ENCODE measurements around the gene RBMY1J.
"Not testable (repeated sequence)": the region's sequence is repeated elsewhere in the genome, so short reads cannot be mapped to it uniquely, and the experiment has no call there.

RBMY1J gene

DNA sequence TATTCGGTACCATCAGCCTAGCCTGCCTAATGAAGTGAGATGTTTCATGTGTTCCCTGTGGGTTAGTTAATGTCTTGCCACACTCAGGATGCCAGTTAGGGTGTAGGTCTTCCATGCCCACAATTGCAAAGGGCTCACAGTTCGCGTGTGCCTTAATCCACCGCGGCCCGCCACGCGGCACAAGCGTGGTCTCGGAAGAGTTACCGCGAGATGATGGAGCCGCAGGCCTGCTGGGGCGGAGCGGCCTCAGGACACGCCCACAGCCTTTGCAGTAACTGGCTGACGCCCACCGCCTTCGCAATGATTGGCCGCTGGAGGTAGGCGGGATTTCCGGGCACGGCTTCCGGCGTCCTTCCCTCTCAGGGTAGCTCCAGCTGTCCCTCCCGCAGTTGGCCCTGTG is at the start of gene RBMY1J:
TSS of gene RBMY1J (plus strand) at position 301 of the 400 bp plus-strand sequence. CDS start 2,038 bp downstream, outside the sequence.
- not testable (repeated sequence) for DNase-seq

DNA sequence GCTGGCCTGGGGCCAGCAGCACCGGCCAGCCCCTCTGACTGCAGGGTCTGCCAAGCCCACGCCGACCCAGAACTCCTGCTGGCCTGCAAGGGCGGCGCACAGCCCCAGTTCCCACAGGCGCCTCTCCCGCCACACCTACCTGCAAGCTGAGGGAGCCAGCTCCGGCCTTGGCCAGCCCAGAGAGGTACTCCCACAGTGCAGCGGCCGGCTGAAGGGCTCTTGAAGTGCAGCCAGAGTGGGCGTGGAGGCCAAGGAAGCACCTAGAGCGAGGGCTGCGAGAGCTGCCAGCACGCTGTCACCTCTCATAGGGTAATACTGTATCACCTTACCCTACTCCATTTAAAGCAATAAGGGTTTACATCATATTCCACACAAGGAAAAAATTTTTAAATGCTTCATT is 35.8 kb upstream of the RBMY1J start:
- no peak for DNase-seq

GRCh38 chrY:22370623-22371022 is 32.6 kb upstream of the RBMY1J start:
- DNase-seq, result no peak

GRCh38 chrY:22373494-22373893 is 29.7 kb upstream of the RBMY1J start:
- DNase-seq, result no peak

DNA sequence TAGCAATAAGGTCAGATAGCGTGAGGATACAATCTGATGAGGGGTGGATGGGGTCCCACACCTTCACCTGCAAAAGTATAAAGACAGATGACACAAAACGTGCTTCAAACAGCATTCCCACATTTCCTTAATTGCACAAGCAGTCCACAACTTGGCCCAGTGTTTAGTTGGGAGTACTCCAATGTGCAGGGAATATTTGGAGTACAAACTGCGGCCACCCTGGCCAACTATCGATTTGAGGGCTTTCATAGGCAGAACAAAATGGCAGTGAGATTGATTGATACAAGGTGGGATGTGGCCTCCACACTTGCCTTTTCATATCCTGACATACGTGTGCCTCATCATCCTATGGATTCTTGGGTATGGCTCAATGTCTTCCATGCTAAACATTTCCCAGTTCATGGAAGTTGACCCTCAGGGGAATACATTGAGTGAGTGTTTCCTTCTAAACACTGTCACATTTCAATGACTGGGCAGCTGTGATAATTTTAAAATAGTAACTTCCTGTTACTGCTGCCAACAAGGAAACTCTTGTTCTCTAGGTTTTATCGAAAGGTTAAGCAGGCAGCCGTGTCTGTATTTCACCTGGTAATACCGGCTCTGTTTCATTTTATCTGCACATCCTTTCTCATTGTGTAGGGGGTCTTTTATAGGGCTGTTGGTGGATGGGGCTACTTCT is 41.6 kb downstream of the RBMY1J start:
- DNase-seq, result not testable (repeated sequence)

- not testable (repeated sequence) for DNase-seq
These were observed 52.3 kb downstream of the RBMY1J start for GRCh38 chrY:22455522-22455921.

DNA sequence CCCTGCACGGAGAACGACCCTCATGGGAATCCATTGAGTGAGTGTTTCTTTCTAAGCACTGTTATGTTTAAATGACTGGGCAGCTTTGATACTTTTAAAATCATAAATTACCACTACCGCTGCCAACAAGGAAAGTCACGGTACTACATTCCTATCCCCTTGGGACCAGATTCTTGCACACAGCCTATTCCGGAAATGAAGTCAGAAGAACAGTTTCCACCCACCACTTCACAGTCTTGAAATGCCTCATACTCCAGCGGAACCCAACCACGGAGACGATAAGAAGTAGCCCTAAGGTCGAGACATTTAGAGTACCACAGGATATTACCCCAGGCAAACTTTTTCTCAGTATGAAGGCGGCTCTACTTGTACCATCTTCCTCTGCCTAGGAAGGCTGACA is 58.8 kb downstream of the RBMY1J start:
- not testable (repeated sequence) for DNase-seq

Data from CD4-positive, alpha-beta T cell treated with Interferon gamma for 1 hour (primary cell).